ENCODE data around the gene MREG.
A peak's percentile ranks its signal among the peaks of the same experiment; 100 is the strongest.
"Not testable (repeated sequence)": the region's sequence is repeated elsewhere in the genome, so short reads cannot be mapped to it uniquely, and the experiment has no call there.

MREG gene

GRCh38 chr2:216021768-216022565 is 8.6 kb upstream of the MREG start:
- peak in 1 of 2 donors; percentile 17 for DNase-seq

DNA sequence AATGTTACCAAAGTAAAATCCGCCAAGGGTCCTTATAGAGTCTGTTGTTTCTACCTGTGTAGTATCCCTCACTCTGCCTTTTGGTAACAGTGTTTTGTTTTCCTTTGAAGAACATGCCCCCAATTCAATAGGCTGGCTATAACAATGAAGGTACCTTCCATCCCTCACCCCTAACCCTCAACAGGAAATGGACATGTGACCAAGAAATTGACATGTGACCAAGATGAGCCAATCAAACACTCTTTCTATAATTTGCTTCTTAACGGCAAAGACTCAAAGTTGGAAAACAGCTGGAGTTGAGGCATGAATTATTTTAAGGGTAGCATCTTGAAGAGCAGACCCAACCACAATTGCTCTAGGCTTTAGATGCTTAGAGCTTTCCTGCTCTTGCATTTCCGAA is 5.4 kb upstream of the MREG start:
- DNase-seq = no peak

- DNase-seq = peak; percentile 85 to 95
Measured at GRCh38 chr2:216017365-216017764, 4.0 kb upstream of the MREG start.

DNA sequence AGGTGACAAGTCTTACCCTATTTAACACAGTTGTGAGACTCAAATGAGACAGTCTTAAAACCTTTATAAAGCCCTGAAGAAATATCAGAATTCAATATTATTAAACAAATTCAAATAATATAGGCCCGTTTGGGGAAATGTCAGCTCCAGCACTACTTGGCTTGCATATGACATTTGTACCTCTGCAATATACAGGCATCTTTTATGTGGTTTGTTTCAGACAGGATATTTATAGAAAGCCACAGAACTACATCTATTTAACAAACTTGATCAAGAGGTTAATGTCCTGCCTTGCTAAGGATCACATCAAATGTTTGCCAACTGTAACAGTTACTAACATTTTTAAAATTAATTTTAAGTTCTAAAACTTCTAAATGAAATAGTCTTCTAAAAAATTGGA is 3.2 kb upstream of the MREG start:
- no peak for DNase-seq

GRCh38 chr2:216015722-216016464 is 2.5 kb upstream of the MREG start:
- peak; percentile 29 to 71 for DNase-seq

GRCh38 chr2:216014986-216015385 is 1.6 kb upstream of the MREG start:
- no peak for DNase-seq

GRCh38 chr2:216014006-216014405 is 655 bp upstream of the MREG start:
- DNase-seq = no peak

DNA sequence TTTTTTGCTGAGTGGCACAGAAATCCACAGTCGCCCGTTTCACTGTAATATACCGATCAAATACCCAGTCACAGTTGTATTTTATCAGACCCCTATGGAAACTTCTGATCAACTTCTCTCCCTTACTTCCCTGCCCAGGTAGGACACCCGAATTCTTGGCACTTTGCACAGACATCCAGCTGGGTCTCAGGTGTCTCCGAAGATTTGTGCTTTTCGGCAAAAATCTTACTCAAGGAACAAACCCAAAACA is 596 bp downstream of the MREG start:
- DNase-seq = no peak

GRCh38 chr2:216012133-216012829 is 1.1 kb downstream of the MREG start:
- DNase-seq = peak; percentile 47 to 75

- not testable (repeated sequence) for DNase-seq
Measured at GRCh38 chr2:216009215-216009614, 4.1 kb downstream of the MREG start.

DNA sequence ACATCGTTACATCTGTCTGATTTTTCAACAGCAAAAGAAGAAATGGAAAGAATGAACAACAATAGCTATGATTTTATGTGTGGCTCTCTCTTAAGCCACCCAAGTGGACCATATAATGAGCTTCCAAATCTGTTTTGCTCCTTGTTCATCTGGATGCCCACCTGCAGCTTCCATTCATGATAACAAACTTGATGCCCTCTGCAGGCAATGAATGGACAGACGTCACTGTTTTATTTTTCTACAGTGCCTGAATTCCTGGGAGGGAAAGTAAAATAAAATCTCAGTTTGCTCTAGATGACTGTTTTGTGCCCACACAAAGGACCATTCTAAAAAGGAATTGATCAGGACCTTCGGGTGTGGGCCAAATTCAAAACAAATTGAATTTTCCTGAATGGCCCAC is 5.0 kb downstream of the MREG start:
- no peak for DNase-seq

DNA sequence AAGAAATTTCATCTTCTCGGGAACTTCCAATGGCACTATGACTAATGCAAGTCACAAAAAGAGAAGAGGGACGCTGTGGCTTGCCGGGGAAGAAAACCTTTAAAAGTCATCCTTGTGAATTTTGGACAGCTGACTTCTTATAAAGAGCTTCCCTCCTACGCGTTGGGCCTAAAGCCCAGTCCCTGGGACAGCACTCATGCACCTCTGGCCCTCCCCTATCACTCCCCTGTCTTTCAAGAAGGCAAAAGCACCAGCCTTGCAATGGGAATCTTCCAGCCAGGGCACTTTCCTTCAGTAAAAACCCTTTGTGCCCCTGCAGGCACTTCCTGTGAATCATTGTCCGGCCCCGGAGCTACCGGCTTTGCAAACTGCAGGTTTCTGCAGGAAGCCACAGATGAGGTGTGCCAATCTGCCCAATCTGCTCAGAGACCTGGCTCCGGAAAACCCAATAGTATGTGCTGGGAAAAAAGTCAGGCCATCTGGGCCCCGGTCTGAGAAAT is 7.1 kb downstream of the MREG start:
- DNase-seq = peak; percentile 97 to 98

DNA sequence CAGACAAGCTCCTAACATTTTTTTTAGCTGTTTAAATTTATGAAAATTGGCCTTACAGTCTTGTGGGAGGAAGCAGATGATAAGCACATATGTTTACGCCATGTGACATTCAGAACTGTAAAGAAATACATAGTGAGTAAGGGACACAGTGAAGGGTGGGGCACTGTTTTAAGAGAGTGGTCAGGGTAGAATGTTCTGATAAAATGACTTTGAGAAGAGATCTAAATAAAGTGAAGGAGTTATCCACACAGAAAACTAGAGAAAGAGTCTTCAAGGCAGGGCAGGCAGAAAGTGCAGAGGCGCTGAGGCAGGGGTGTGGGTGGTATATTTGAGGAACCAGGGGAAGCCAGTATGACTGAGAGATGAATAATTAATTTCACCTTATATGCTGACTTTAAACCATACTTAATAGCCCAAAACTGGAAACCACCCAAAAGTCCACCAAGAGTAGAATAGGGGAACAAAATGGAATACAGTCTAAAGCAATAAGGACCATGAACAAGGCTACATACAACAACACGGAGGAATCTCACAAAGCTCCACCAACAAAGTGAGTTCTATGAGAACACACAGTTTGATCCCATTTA is 8.6 kb downstream of the MREG start:
- peak; percentile 84 to 89 for DNase-seq

DNA sequence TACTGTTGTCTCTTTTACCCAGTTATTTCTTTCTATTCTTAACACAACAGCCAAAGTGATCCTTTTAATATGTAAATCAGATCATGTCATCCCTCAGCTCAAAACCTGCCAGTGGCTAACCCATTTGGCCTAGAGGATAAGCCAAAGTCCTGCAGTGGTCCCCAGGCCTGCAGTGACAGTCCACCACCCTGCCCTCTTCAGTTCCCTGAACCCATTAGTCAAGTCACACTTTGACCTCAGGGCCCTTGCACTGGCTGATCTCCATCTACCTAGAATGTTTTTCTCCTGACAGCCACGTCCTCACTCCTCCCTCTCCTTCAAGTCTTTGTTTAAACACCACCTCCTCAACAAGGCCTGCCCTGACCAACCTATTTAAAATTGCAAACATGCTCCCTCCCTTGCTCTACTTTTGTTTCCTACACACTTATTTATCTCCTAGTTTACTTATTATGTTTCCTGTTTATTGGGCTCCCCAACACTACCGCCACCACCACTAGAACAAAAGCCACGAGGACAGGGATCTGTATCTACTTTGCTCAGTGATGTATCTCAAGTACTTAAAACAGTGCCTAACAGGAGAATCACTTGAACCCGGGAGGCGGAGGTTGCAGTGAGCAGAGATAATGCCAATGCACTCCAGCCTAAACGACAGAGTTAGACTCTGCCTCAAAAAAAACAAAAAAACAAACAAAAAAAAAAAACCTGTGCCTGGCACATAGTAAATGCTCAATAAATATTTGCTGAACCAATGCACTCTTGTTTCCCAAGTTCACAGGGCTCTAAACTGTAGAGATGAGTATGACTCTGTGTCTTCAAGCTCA is 9.3 kb downstream of the MREG start:
- DNase-seq = peak in 1 of 2 donors; percentile 25

DNA sequence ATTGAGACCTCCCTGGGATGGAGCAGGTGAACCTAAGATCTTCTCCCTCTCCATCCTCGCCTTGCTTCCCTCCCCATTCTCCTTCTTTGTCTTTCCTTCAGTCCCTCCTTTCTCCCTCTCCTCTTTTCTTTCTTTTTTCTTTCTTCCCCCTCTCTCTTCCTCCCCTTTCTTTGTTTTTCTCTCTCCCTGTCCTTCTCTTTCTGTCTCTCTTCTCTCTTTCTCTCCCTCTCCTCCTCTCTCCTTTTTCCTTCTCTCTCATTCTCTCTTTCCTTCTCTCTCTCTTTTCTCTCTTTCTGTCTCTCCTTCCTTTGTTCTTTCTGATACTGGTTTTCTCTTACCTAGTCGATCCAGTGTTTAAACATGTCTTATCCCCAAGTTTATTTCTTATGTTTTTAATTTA is 10.7 kb downstream of the MREG start:
- DNase-seq = no peak

GRCh38 chr2:216002101-216002678 is 11.2 kb downstream of the MREG start:
- DNase-seq = no peak

DNA sequence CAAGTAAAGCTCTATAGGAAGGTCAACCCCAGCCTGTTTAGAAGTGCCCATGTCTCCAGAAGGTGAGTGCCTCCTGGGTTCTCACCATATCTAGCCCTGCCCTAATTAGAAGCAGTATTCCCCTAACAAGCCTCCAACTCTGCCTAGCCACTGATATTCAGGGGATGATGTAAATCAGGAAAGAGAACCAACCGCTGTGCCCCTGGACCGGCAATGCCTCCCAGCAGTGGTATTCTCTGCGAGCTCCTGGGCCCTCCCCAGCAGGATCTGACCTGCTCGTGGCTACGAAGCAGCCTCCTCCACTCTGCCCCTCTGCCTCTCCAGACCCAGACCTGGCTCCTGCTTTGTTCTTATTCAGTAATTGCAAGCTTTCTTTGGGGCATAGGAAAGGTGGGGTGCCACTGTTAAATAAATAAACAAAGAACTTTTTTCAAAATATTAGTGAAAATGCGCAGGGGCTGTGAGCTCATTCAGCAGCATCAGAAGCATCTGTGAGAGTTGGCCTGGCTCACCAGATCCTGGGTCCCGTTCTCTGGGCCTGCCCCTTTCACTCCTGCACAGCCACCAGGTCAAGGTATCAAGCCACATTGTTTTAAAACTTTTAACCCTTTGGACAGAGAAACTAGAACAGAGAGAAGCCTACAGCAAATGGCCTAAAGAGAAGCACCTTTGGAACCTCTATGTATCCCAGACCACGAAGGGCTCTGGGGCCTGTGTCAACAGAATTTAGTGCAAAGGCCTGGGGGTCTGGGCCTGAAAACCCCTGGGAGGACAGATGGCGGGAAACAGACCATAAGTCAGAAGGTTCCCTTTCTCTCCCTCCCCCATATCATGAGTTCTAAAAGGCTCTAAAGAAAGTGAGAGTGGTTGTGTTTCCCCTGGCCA is 11.9 kb downstream of the MREG start:
- peak in 1 of 2 donors; percentile 25 for DNase-seq

- no peak for DNase-seq
Measured at GRCh38 chr2:215998636-215999035, 14.7 kb downstream of the MREG start.

DNA sequence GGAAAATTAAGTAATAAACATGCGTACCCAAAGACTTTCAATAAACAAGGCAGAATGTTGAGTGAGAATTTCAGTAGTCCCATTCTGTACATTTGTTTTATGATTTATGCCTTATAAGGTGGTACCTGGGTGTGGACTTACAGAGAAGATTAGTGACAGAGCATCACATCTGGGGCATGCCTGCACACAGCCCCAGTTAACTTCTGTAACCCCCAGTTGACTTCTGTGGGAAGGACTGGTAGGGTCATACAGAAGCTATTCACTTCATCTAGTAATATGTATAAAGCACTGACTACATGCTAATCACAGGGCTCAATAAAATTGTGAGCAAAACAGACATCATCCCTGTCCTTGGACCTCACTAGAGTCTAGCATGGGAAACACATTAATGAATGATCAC is 16.1 kb downstream of the MREG start:
- DNase-seq = no peak

DNA sequence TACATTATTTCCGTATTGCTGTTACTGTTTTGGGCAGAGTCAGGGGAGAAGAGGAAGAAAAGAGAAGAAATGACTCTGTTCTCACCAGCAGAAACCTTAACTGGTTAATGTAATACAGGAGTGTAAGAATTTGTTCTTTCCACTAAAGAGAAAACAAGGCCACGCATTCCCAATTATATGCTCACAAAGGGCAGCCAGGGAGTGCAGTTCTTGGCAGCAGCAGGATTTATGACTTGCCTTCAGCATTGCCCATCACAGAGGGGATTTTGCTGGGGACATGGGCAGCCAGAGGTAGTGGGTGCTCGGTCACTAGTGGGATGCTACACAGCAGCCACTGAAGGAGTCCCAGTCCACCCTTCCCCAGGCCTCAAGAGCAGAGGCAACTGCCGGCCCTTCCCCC is 18.4 kb downstream of the MREG start:
- DNase-seq = no peak

Measured in inflammatory macrophage (primary cell).